ENCODE data around the gene HOXC6. TPM values are rescaled to one million over a fixed set of nuclear protein-coding genes. Genes with fewer than 3 reads are reported as not detected.
A peak's percentile ranks its signal among the peaks of the same experiment; 100 is the strongest.

The HOXC6 gene
- total RNA-seq, 1 experiment from 2014 or later, result 2.0 TPM

Small RNAs within 50 kb of the gene (small RNA-seq; reads per million reads assigned to genes)
- gene HOXC5 (not detected), gene MIR196A2 (5.2 reads per million, percentile 89 among the genes with 10 or more reads in this experiment), gene MIR615 (0.52 reads per million, percentile 56 among the genes with 10 or more reads in this experiment)

Other genes starting within 250 kb of the HOXC6 start
- gene HOXC13, start 89.6 kb upstream of the HOXC6 start, total RNA-seq (2014; rRNA removed; shearing (Covaris generic)), result 6.6 and 6.9 TPM in 2 replicates
- not detected in 2 replicates for gene HOXC12, start 73.5 kb upstream of the HOXC6 start, total RNA-seq (2014; rRNA removed; shearing (Covaris generic))
- gene HOXC11, start 55.3 kb upstream of the HOXC6 start, total RNA-seq (2014; rRNA removed; shearing (Covaris generic)), result not detected in 2 replicates
- 0.88 TPM in 1 of 2 replicates, not detected in the other for gene HOTAIR, start 53.5 kb upstream of the HOXC6 start, total RNA-seq (2014; rRNA removed; shearing (Covaris generic))
- 2.7 and 3.8 TPM in 2 replicates for gene HOXC10, start 43.3 kb upstream of the HOXC6 start, total RNA-seq (2014; rRNA removed; shearing (Covaris generic))
- gene HOXC9, start 28.3 kb upstream of the HOXC6 start, total RNA-seq (2014; rRNA removed; shearing (Covaris generic)), result 9.7 and 12.2 TPM in 2 replicates
- gene HOXC8, start 19.5 kb upstream of the HOXC6 start, total RNA-seq (2014; rRNA removed; shearing (Covaris generic)), result 1.9 and 2.9 TPM in 2 replicates
- gene HOXC5, start 4.6 kb downstream of the HOXC6 start, total RNA-seq (2014; rRNA removed; shearing (Covaris generic)), result 0.70 and 2.3 TPM in 2 replicates
- gene HOXC4, start 25.4 kb downstream of the HOXC6 start, total RNA-seq (2014; rRNA removed; shearing (Covaris generic)), result 1.8 and 1.9 TPM in 2 replicates
- 90.4 and 101 TPM in 2 replicates for gene SMUG1, start 160.5 kb downstream of the HOXC6 start, total RNA-seq (2014; rRNA removed; shearing (Covaris generic))

Data from HT1080 (cell line).